AG08395 (cell line): ENCODE results near the gene SERTM1.
A peak's percentile ranks its signal among the peaks of the same experiment; 100 is the strongest.

ENCODE experiments used
- DNase-seq: peaks from one replicate; pipeline ENCODE4 v3.0.0; 2012; ENCODE audit warnings: mixed read lengths, low spot score

The SERTM1 gene

DNA sequence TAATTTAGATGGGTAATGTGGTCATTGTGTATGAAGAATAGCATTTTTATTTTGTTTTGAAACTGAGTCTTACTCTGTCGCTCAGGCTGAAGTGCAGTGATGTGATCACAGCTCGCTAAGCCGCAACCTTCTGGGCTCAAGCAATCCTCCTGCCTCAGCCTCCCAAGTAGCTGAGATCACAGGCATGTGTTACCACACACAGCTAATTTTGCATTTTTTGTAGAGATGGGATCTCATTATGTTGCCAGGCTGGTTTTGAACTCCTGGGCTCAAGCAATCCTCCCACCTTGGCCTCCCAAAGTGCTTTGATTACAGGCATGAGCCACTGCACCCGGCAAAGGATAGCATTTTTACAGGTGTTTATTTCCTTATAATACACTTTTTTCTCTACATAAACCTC lies 36.6 kb downstream of the SERTM1 start:
- DNase-seq, result no peak

DNA sequence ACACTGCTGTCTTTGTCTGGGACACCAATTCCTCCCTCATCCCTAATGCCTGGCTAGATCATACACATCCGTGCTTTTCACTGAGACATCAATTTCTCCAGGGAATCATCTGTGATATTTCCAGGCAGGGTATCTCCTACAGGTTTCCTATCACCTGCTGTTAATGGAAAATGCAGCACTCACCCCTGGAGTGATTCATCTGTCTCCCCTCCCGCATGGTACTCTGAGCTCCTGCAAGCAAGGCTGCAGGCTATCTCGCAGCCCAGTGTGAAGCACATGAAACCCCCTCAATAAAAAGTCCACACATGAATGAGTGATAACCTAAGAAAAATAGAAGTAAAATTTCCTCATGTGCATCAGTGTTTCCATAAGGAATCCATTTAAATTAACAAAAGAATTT lies 38.5 kb downstream of the SERTM1 start:
- no peak for DNase-seq

DNA sequence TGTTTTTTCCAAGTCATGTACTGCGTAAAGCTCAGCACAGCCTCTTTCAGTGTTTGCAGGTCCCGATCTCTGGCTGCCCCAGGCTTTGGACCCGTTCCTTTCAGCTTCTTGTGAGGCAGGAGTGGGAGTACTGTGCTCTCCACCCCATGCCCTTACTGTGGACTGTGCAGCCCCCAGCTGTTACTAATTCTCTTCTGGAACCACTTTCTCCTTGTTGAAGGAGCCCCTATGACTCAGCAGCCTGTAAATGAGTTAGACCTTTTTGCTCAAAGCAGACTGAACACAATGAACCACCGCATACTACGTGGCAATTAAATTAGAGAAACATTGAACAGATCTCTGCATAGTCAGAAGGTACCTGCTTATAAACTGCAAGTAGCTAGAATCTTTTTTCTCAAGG lies 39.0 kb downstream of the SERTM1 start:
- no peak for DNase-seq

DNA sequence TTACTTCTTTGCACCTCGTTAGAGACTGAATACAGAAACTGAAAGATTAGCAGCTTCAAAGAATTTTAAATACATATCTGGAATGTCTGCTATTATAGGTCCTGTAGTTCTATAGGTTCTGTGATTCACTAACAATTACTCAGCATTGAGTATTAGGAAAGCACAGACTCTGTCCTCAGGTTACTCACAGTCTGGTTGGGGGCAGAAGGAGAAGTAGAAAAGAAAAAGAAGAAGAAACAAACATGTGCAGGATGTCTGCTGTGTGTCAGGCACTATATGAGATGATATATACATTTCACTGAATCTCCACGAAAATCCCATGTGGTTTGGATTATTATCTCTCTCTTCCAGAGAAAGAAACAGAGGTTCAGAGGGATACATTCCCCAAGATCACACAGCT lies 40.1 kb downstream of the SERTM1 start:
- DNase-seq, result no peak

DNA sequence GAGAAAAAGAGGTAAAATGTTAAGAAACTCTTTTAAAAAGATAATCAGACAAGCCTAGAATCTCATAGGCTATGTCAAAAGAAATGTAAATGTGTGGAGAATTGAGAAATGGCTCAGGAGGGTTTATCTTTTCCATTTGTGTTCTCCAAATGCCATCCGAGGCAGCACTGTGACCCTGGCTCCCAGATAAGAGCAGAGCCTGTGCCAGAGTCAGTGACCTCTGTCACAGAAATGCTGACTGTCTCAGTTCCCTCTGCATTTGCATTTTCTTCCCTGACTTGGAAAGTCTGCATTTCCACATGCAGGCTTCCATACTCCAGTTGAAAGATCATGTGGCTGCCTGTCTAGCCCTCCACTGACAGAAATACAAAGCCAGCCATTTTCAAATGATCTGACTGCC lies 42.0 kb downstream of the SERTM1 start:
- no peak for DNase-seq

DNA sequence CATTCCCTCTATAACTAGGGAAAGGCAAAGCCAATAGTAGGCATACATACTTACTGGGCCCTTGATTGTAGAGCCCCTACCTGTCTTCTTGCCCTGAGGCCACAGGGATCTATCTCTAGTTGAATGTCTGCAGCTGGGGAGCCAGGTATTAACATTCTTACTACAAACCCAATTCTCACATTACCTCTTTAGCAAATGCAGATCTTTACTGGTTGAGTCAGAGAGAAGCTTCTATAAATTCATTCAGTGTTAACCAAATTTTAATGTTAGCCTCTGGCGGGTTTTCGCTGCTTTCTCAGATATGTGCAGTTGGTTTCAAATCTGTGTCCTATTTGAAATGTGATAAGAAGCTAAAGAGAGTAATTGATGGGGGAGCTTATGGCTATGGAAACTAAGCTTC lies 43.2 kb downstream of the SERTM1 start:
- DNase-seq, result no peak

DNA sequence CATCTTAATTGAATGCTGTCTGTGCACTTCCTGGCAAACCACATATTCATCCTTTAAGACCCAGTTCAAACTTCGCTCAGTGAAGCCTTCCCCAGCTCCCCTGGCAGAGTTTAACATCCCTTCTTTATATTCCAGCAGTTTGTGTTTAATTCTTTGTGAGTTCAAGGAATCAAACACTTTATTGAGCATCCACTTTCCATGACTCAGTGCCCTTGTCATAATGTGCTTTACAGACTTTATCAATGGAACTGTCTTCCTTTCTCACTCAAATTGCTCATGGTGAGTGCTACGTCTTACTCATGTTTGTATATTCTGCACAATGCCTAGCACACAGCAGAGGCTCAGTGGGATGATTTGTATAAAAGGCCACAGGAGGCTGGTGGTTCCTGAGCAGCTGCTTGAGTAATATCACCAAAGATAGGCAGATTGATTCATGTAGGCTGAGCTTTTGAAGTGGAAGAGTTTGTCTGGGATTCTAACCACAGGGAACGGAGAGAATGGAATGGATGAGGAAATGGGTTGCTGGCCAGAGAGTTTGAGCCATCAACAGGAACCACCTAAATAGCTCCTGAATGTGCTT lies 44.2 kb downstream of the SERTM1 start:
- no peak for DNase-seq

DNA sequence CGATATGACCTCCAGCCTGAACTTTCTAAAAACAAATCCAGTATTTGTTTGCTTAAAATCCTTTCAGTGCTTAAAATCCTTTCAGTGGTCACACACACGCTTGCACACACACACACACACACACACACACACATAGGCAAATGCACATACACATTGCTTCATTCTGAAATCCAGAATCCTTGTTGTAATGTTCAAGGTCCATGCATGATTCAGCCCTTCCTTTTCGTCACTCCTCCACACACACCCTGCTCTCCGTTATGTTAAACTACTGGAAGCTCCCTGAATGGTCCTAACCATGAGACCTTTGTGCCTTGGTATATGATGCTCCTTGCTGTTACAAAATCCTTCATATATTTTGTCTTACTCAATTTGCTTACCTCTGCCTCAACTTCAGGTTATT lies 44.9 kb downstream of the SERTM1 start:
- DNase-seq, result no peak

DNA sequence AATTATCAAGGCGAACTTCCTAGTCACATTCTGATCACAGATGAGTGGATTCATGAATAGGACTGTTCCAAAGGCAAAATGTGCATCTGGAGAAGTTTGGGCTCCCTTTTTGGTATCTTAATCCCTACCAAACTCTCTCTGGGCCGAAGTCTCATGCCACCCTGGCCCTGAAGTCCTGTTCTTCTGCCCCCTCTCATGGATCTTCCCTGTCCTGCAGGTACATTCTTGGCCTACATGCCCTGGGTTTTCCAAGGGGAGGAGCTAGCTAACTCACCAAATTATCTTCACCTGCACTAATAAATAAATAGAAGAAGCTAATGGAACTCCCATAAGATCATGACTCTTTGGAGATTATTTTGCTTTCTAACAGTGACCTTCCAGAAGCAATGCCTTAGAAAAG lies 50.3 kb downstream of the SERTM1 start:
- no peak for DNase-seq

DNA sequence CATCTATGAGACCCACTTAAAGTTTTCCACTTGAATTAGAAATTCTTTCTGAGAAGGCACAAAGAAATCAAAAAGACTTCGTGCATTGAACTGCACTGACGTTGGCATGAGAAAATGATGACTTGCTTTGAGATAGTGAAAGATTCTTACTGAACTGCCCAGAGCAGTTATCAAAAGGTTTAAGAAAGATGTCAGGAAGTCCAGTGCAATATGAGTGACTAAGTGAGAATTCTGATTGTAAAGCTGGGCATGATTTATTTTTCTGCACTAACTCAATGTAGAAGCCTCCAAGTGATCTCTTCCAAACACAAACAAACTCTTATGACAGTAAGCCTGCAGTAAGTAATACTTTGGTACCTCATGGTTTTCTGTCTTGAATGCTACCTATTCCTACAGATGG lies 52.1 kb downstream of the SERTM1 start:
- no peak for DNase-seq

DNA sequence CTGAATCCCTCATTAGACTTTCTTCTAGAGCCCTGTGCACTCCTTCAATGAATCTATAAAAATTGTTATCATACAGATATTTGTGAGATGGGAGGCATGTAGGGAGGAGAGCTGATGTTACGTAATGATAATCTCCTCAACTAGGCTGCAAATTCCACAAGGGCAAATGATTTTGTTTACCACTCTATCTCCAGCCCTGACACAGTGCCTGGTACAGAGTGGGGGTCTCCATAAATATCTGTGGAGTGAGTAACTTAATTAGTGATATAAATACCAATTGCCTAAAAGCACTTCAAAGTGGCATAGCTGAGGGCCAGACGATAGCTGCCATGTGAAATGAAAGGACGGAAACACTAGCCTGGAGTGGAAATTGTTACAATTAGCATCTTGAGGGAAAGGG lies 54.2 kb downstream of the SERTM1 start:
- no peak for DNase-seq

DNA sequence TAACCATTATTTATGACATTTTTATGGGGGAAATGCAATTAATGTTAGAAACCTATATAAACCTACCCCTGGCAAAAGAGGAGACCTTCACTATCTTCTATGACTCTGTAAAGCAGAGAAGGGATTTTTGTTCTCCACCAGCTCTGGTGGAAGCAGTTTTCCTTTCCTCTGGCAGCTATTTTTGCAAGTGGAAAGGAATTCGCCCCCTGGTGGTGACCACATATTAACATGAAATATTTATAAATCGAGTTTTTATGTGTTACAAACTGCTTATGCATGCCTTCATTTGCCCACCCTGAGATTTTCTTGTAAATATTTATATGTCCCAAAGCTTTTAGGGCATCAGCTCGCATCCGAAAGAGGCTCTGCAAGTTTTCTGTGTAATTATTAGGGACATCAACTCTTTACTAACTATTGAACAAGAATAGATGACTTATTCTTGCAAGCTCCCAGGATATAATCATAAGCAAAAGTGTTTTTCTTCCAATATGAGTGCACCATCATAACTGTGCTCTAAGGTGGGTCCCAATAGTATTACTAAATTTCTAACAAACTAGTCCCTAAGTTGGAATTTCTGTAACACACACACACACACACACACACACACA lies 62.4 kb downstream of the SERTM1 start:
- DNase-seq, result peak; percentile 64

DNA sequence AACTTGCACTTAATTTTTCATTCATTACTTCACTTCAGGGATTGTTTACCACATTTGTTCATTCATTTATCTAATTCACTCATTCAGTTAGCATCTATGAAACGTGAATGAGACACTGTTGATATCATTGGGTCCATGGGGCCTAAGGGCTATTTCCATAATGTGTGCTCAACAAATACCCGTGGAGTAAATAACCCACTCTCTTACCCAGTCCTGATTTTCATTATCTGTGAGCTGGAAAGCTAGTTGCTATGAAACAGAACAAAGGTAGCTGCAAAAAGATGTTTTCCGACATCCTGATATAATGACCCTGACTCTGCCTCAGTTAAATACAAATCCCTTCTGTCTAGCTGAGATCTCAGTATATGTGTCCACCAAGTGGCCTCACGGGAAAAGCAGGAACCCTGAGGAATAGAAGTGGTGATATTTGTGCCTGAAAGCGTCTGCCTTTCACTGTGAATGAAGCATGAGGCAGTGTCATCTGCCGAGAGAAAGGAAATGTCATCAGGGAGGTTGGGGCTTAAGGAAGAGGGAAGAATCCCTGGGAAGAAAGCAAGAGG lies 63.8 kb downstream of the SERTM1 start:
- no peak for DNase-seq

DNA sequence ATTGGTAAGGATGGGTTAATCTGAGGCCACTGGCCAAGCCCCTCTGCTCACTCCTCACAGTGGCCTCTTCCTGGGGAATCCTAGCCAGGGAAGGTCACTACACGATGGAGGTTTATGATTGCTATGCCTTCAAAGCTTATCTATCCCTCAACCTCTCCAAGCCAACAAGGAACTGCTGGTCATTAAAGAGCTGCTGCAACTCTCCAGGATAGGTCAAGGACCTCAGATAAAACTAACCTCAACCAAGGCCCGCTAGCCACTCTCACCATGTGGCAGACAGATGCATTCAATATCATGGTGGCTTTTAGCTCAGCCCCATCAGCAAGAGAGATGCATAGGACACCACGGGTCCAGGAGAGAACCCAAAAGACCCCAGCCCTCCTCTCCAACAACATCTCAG lies 71.6 kb downstream of the SERTM1 start:
- DNase-seq, result no peak

DNA sequence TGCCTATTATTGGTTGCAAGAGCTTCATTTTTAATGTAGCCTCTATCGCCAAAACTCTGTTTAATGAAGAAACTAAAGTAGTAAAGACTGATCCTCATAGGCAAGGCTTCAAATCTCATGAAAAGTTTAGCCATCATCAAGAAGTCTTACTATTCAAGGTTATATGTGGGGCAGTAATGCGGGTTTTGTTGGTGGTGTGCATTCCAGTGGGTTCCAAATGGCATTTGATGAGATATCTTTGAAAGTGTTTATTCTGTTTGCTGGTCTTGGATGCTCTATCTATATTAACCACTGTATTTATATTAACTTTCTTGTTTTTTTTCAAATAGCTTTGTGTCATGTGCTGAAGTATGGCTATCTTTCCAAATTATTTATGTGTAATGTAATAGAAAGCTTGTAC lies 72.2 kb downstream of the SERTM1 start:
- no peak for DNase-seq
